Cardiac muscle cell (in vitro differentiated cells and primary cell): ENCODE measurements around the gene PRICKLE2. TPM values are rescaled to one million over a fixed set of nuclear protein-coding genes. Genes with fewer than 3 reads are reported as not detected.

Source experiments
- DNase-seq, 2 donors: peaks; one replicate each; pipeline versions ENCODE4 v3.0.0 to v3.0.0-alpha.2; 2010 to 2017; ENCODE audit warnings: low read depth in 1 of 2, low spot score in 1 of 2
- H3K27ac ChIP-seq: fragments of 200-600 bp; sonication (generic); 2 replicates; pipeline ENCODE4 v1.5.1; 2016
- H3K27me3 ChIP-seq: fragments of 200-600 bp; sonication (generic); 2 replicates; pipeline ENCODE4 v1.6.0; 2016; ENCODE audit warnings: control low read depth
- H3K36me3 ChIP-seq: fragments of 200-600 bp; sonication (generic); 2 replicates; pipeline ENCODE4 v1.5.1; 2016; ENCODE audit warnings: control low read depth
- H3K4me1 ChIP-seq: fragments of 200-600 bp; sonication (generic); 2 replicates; pipeline ENCODE4 v1.8.1; 2017; ENCODE audit warnings: low read depth, mild to moderate bottlenecking, mixed run types
- H3K4me3 ChIP-seq: fragments of 200-600 bp; sonication (generic); 2 replicates; pipeline ENCODE4 v1.5.1; 2016; ENCODE audit warnings: mild to moderate bottlenecking
- H3K9me3 ChIP-seq: fragments of 200-600 bp; sonication (generic); 2 replicates; pipeline ENCODE4 v1.5.1; 2017; ENCODE audit warnings: low read depth, mild to moderate bottlenecking, control low read depth
- CTCF ChIP-seq: IDR thresholded peaks from 2 replicates; pipeline ENCODE4 v1.5.1; 2012; ENCODE audit warnings: low read depth, mild to moderate bottlenecking, low read length
- polyA plus RNA-seq: library from polyadenylated mRNA; unstranded; fragments of >200 nt; fragmentation: Nextera tagmentation; extraction: Ambion mirVana; gene quantifications from 2 replicates; pipeline ENCODE4 v1.2.1, GENCODE V29; 2016
- total RNA-seq: library from RNA; depleted of rRNA; stranded (reverse); fragments of >200 nt; gene quantifications from 2 replicates; pipeline ENCODE4 v1.2.3, GENCODE V29; 2016

Gene PRICKLE2
- total and polyA plus RNA-seq, 2 experiments from 2014 or later = 4.3 to 11.7 TPM

DNA sequence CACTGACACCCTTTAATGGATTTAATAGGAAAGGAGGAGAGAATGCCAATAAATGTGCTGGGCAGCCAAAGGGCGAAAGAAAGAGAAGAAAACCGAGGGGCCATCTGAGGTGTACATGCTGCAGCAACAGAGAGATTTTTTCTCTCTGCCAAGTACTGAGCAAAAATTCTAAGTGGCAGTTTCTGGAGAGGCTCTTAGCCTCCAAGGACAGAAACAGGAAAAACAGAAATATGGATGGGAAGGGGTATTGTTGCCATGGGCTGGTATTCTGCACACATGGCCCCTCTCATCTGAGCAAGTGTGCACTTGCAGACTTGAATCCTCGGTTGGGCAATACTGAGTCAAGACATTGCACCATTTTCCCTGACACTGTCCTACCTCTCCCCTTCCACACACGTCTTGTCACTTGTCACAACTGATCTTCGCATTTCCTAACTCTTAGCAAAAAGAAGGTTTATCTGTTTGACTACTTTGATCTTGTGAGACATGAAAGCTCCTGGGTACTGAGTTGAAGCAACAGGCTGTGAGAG, 73.9 kb downstream of the PRICKLE2 start:
- Histone ChIP-seq H3K9me3 (no peaks in the 10 kb centered on the region), H3K4me1 (peaks cover 21% of the 10 kb centered on the region), H3K27ac (peak overlapping the region; percentile 56), H3K36me3 (no peaks in the 10 kb centered on the region), H3K4me3 (no peak overlapping the region), H3K27me3 (no peaks in the 10 kb centered on the region)
- TF ChIP-seq CTCF = no peak
- peak in 1 of 2 donors; percentile 25 for DNase-seq

- Histone ChIP-seq H3K27ac (peak overlapping the region; percentile 56), H3K9me3 (no peaks in the 10 kb centered on the region), H3K36me3 (no peaks in the 10 kb centered on the region), H3K4me1 (peaks cover 21% of the 10 kb centered on the region), H3K27me3 (no peaks in the 10 kb centered on the region), H3K4me3 (no peak overlapping the region)
- DNase-seq = peak; percentile 28 to 80
- TF ChIP-seq CTCF = no peak
Observed at GRCh38 chr3:64150623-64151207, 74.6 kb downstream of the PRICKLE2 start.

GRCh38 chr3:64149886-64150285, 75.4 kb downstream of the PRICKLE2 start:
- no peaks in the 10 kb centered on the region for H3K27me3 ChIP-seq
- no peaks in the 10 kb centered on the region for H3K36me3 ChIP-seq
- TF ChIP-seq CTCF = no peak
- H3K27ac ChIP-seq = no peak overlapping the region
- no peaks in the 10 kb centered on the region for H3K9me3 ChIP-seq
- H3K4me3 ChIP-seq = no peak overlapping the region
- no peak for DNase-seq
- peaks cover 21% of the 10 kb centered on the region for H3K4me1 ChIP-seq

GRCh38 chr3:64148955-64149653, 76.2 kb downstream of the PRICKLE2 start:
- Histone ChIP-seq H3K27me3 (no peaks in the 10 kb centered on the region), H3K27ac (peak overlapping the region; percentile 39), H3K4me1 (peaks cover 21% of the 10 kb centered on the region), H3K36me3 (no peaks in the 10 kb centered on the region), H3K4me3 (no peak overlapping the region), H3K9me3 (no peaks in the 10 kb centered on the region)
- no peak for DNase-seq
- TF ChIP-seq CTCF = no peak

GRCh38 chr3:64147211-64147610, 78.1 kb downstream of the PRICKLE2 start:
- Histone ChIP-seq H3K27me3 (no peaks in the 10 kb centered on the region), H3K27ac (no peak overlapping the region), H3K4me1 (peaks cover 21% of the 10 kb centered on the region), H3K9me3 (no peaks in the 10 kb centered on the region), H3K36me3 (no peaks in the 10 kb centered on the region), H3K4me3 (no peak overlapping the region)
- DNase-seq = no peak
- TF ChIP-seq CTCF = no peak
